H9 (cell line): ENCODE results near the gene ALDH1A3. TPM values are rescaled to one million over a fixed set of nuclear protein-coding genes. Genes with fewer than 3 reads are reported as not detected.

ENCODE experiments used
- DNase-seq: peaks from one replicate; pipeline ENCODE4 v3.0.0-alpha.2; 2017
- H2AFZ ChIP-seq: one replicate; pipeline ENCODE4 v1.6.1; 2013; ENCODE audit warnings: mild to moderate bottlenecking, low read length, control low read depth, moderate library complexity
- H2AK5ac ChIP-seq: 2 replicates; pipeline ENCODE4 v1.6.1; 2013; ENCODE audit warnings: low read length, control low read depth, mixed read lengths; ENCODE audit not compliant: insufficient read length
- H2BK120ac ChIP-seq: one replicate; pipeline ENCODE4 v1.6.1; 2013; ENCODE audit warnings: low read depth, mild to moderate bottlenecking, low read length, control low read depth, inconsistent platforms; ENCODE audit not compliant: poor library complexity, severe bottlenecking
- H2BK12ac ChIP-seq: 2 replicates; pipeline ENCODE4 v1.6.1; 2013; ENCODE audit warnings: low read length, control low read depth, mixed read lengths, low read depth; ENCODE audit not compliant: insufficient read length
- H2BK15ac ChIP-seq: 2 replicates; pipeline ENCODE4 v1.6.1; 2013; ENCODE audit warnings: low read depth, low read length, control low read depth
- H2BK20ac ChIP-seq: one replicate; pipeline ENCODE4 v1.6.1; 2013; ENCODE audit warnings: low read depth, mild to moderate bottlenecking, low read length, control low read depth, inconsistent platforms; ENCODE audit not compliant: poor library complexity, severe bottlenecking
- H2BK5ac ChIP-seq: 2 replicates; pipeline ENCODE4 v1.6.1; 2013; ENCODE audit warnings: low read length, control low read depth, mixed read lengths; ENCODE audit not compliant: insufficient read length
- H3K14ac ChIP-seq: 2 replicates; pipeline ENCODE4 v1.6.1; 2013; ENCODE audit warnings: low read length, control low read depth; ENCODE audit not compliant: insufficient read depth
- H3K18ac ChIP-seq: 2 replicates; pipeline ENCODE4 v1.6.1; 2013; ENCODE audit warnings: low read depth, mild to moderate bottlenecking, mixed read lengths, low read length, control low read depth; ENCODE audit not compliant: insufficient read length
- H3K23ac ChIP-seq: 2 replicates; pipeline ENCODE4 v1.6.1; 2013; ENCODE audit warnings: low read length, control low read depth, mixed read lengths, low read depth; ENCODE audit not compliant: insufficient read length
- H3K23me2 ChIP-seq: 2 replicates; pipeline ENCODE4 v1.6.1; 2013; ENCODE audit warnings: low read depth, mild to moderate bottlenecking, mixed read lengths, low read length, control low read depth; ENCODE audit not compliant: insufficient read length, poor library complexity, severe bottlenecking
- H3K27ac ChIP-seq: 2 replicates; pipeline ENCODE4 v1.5.1; 2013; ENCODE audit warnings: low read length, control low read depth, mixed read lengths, low read depth; ENCODE audit not compliant: insufficient read length
- H3K27me3 ChIP-seq: 2 replicates; pipeline ENCODE4 v1.6.1; 2013; ENCODE audit warnings: low read length, control low read depth, inconsistent platforms; ENCODE audit not compliant: insufficient read depth
- H3K4ac ChIP-seq: 2 replicates; pipeline ENCODE4 v1.6.1; 2013; ENCODE audit warnings: low read depth, mild to moderate bottlenecking, control low read depth, inconsistent platforms, low read length, moderate library complexity
- H3K4me1 ChIP-seq: 2 replicates; pipeline ENCODE4 v1.6.1; 2013; ENCODE audit warnings: low read length, control low read depth, inconsistent platforms; ENCODE audit not compliant: insufficient read depth
- H3K4me2 ChIP-seq: 2 replicates; pipeline ENCODE4 v1.6.1; 2013; ENCODE audit warnings: low read length, control low read depth, mixed read lengths; ENCODE audit not compliant: insufficient read length, insufficient read depth
- H3K56ac ChIP-seq: 2 replicates; pipeline ENCODE4 v1.6.1; 2013; ENCODE audit warnings: low read depth, mild to moderate bottlenecking, mixed read lengths, low read length, control low read depth; ENCODE audit not compliant: insufficient read length
- H3K79me1 ChIP-seq: 2 replicates; pipeline ENCODE4 v1.6.1; 2013; ENCODE audit warnings: low read depth, mild to moderate bottlenecking, moderate library complexity, low read length, control low read depth, inconsistent platforms; ENCODE audit not compliant: insufficient read depth, poor library complexity, severe bottlenecking
- H3K79me2 ChIP-seq: 2 replicates; pipeline ENCODE4 v1.6.1; 2013; ENCODE audit warnings: low read length, control low read depth, inconsistent platforms; ENCODE audit not compliant: insufficient read depth
- H3K9ac ChIP-seq: 2 replicates; pipeline ENCODE4 v1.6.1; 2013; ENCODE audit warnings: low read length, control low read depth, mixed read lengths; ENCODE audit not compliant: insufficient read length; ENCODE audit errors: extremely low read depth
- H3K9me3 ChIP-seq: one replicate; pipeline ENCODE4 v1.6.1; 2013; ENCODE audit warnings: low read depth, low read length, inconsistent platforms; ENCODE audit not compliant: control insufficient read depth
- H3T11ph ChIP-seq: one replicate; pipeline ENCODE4 v1.6.1; 2013; ENCODE audit warnings: mild to moderate bottlenecking, low read length, control low read depth, inconsistent platforms
- H4K20me1 ChIP-seq: one replicate; pipeline ENCODE4 v1.6.1; 2013; ENCODE audit not compliant: control insufficient read depth, insufficient read length, insufficient read depth
- H4K5ac ChIP-seq: 2 replicates; pipeline ENCODE4 v1.6.1; 2013; ENCODE audit warnings: low read depth, mild to moderate bottlenecking, mixed read lengths, low read length, control low read depth; ENCODE audit not compliant: insufficient read length
- H4K8ac ChIP-seq: replicated peaks from 2 replicates; pipeline ENCODE4 v1.6.1; 2013; ENCODE audit warnings: low read length, control low read depth, mixed read lengths, low read depth; ENCODE audit not compliant: insufficient read length
- H4K91ac ChIP-seq: 2 replicates; pipeline ENCODE4 v1.6.1; 2013; ENCODE audit warnings: low read depth, mild to moderate bottlenecking, moderate library complexity, mixed read lengths, low read length, control low read depth; ENCODE audit not compliant: insufficient read length
- H3K27ac Mint-ChIP-seq, 3 experiments: 2 replicates in 2 of 3; 3 replicates in 1 of 3; pipeline ENCODE4 v1.8.0; 2020 to 2021; ENCODE audit warnings: mixed read lengths in 3 of 3, mild to moderate bottlenecking in 1 of 3, moderate library complexity in 1 of 3
- H3K27me3 Mint-ChIP-seq: 2 replicates; pipeline ENCODE4 v1.8.0; 2021; ENCODE audit warnings: low read depth, mild to moderate bottlenecking, moderate library complexity, mixed read lengths
- H3K36me3 Mint-ChIP-seq, 3 experiments: 2 replicates in 2 of 3; 3 replicates in 1 of 3; pipeline ENCODE4 v1.8.0; 2020 to 2021; ENCODE audit warnings: low read depth in 3 of 3, mixed read lengths in 3 of 3; ENCODE audit not compliant: insufficient read depth in 1 of 3
- H3K4me1 Mint-ChIP-seq, 2 experiments: 2 replicates each; pipeline ENCODE4 v1.8.0; 2020; ENCODE audit warnings: mixed read lengths in 2 of 2
- H3K4me3 Mint-ChIP-seq, 2 experiments: 2 replicates in 1 of 2; 3 replicates in 1 of 2; pipeline ENCODE4 v1.8.0; 2020 to 2021; ENCODE audit warnings: mild to moderate bottlenecking in 2 of 2, mixed read lengths in 2 of 2, moderate library complexity in 1 of 2
- H3K9me3 Mint-ChIP-seq, 2 experiments: 2 replicates in 1 of 2; 3 replicates in 1 of 2; pipeline ENCODE4 v1.8.0; 2020; ENCODE audit warnings: mild to moderate bottlenecking in 2 of 2, mixed read lengths in 2 of 2, moderate library complexity in 1 of 2
- whole genome bisulfite sequencing: extraction: QIAGEN DNeasy Blood & Tissue Kit; methylation state at CpG from one replicate; pipeline ENCODE4 v1.1.7; 2013; ENCODE audit warnings: missing lambda C conversion rate, low lambda C conversion rate, mixed read lengths; ENCODE audit not compliant: insufficient read length; ENCODE audit errors: extremely low coverage; 5-methylcytosine and 5-hydroxymethylcytosine counted together
- total RNA-seq: library from RNA; stranded (reverse); gene quantifications from 2 replicates; pipeline ENCODE4 v1.2.1, GENCODE V29; 2021
- TF ChIP-seq, protein P1 (sequence below): fragments of 200-600 bp; sonication (generic); conservative IDR thresholded peaks from 3 replicates; pipeline ENCODE4 v1.8.0; 2021; ENCODE audit warnings: antibody characterized with exemption, mild to moderate bottlenecking

Gene ALDH1A3
- total RNA-seq, 1 experiment from 2014 or later, result 9.2 TPM

DNA sequence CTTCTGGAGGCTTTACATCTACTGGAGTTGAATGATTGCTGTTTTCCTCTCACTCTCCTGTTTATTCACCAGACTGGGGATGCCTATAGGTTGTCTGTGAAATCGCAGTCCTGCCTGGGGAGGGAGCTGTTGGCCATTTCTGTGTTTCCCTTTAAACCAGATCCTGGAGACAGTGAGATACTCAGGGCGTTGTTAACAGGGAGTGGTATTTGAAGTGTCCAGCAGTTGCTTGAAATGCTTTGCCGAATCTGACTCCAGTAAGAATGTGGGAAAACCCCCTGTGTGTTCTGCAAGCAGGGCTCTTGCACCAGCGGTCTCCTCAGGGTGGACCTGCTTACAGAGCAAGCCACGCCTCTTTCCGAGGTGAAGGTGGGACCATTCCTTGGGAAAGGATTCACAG is 35.2 kb downstream of the ALDH1A3 start:
- H3K4me1 ChIP-seq, result no peaks in the 10 kb centered on the region
- H3K79me2 ChIP-seq, result no peaks in the 10 kb centered on the region
- Mint-ChIP-seq H3K27ac (0 out of 7 replicates have a peak overlapping the region, but pooled peaks of 1 of the 3 experiments have one; percentile 19), H3K9me3 (peaks cover 3 to 10% of the 10 kb centered on the region in 2 experiments), H3K4me1 (peaks cover 5 to 31% of the 10 kb centered on the region in 2 experiments), H3K4me3 (no peak overlapping the region), H3K36me3 (peaks cover 2 to 13% (median 10%) of the 10 kb centered on the region in 3 experiments; a peak in 6 of 7 replicates), H3K27me3 (peaks cover 32% of the 10 kb centered on the region)
- H3K27ac ChIP-seq, result no peak overlapping the region
- no peak overlapping the region for H2BK5ac ChIP-seq
- no peaks in the 10 kb centered on the region for H4K20me1 ChIP-seq
- no peak overlapping the region for H3T11ph ChIP-seq
- peak; percentile 54 for DNase-seq
- no peak overlapping the region for H2BK120ac ChIP-seq
- peaks cover 12% of the 10 kb centered on the region; the same call in 1 of the 2 replicates for H3K27me3 ChIP-seq
- H2BK20ac ChIP-seq, result no peak overlapping the region
- H2AFZ ChIP-seq, result no peak overlapping the region
- no peaks in the 10 kb centered on the region for H3K9me3 ChIP-seq
- no peak overlapping the region for H2AK5ac ChIP-seq
- H4K8ac ChIP-seq, result no peak overlapping the region
- no peak overlapping the region for H3K4ac ChIP-seq
- WGBS, result no CpG with 5 or more reads among the region's 6 CpGs
- H3K23me2 ChIP-seq, result peaks cover 12% of the 10 kb centered on the region
- no peak overlapping the region for H4K91ac ChIP-seq
- no peak overlapping the region for H2BK12ac ChIP-seq
- H3K56ac ChIP-seq, result no peak overlapping the region
- H4K5ac ChIP-seq, result no peak overlapping the region
- no peak overlapping the region for H3K4me2 ChIP-seq
- no peaks in the 10 kb centered on the region for H3K79me1 ChIP-seq
- H3K14ac ChIP-seq, result no peak overlapping the region
- TF ChIP-seq, protein P1, sequence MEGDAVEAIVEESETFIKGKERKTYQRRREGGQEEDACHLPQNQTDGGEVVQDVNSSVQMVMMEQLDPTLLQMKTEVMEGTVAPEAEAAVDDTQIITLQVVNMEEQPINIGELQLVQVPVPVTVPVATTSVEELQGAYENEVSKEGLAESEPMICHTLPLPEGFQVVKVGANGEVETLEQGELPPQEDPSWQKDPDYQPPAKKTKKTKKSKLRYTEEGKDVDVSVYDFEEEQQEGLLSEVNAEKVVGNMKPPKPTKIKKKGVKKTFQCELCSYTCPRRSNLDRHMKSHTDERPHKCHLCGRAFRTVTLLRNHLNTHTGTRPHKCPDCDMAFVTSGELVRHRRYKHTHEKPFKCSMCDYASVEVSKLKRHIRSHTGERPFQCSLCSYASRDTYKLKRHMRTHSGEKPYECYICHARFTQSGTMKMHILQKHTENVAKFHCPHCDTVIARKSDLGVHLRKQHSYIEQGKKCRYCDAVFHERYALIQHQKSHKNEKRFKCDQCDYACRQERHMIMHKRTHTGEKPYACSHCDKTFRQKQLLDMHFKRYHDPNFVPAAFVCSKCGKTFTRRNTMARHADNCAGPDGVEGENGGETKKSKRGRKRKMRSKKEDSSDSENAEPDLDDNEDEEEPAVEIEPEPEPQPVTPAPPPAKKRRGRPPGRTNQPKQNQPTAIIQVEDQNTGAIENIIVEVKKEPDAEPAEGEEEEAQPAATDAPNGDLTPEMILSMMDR, result peak; percentile 67
- H3K9ac ChIP-seq, result no peak overlapping the region
- no peak overlapping the region for H2BK15ac ChIP-seq
- no peak overlapping the region for H3K23ac ChIP-seq
- H3K18ac ChIP-seq, result no peak overlapping the region
